ENCODE data around the gene TASP1.

Gene TASP1

GRCh38 chr20:13580707-13581106 lies 58.0 kb downstream of the TASP1 start:
- peaks cover 3% of the 10 kb centered on the region; the same call in 1 of the 2 replicates for H3K36me3 ChIP-seq (ENCODE audit: control insufficient read depth, insufficient read depth, low read length)
- H3K4me3 ChIP-seq (replicated peaks; ENCODE audit: low read depth, low read length), result no peak overlapping the region
- no peak for TF ChIP-seq CTCF (IDR thresholded peaks at IDR 0.05; ENCODE audit: insufficient read depth, low read length, poor library complexity, severe bottlenecking)
- DNase-seq (ENCODE audit: extremely low read depth, insufficient read length), result no peak
- H3K27me3 ChIP-seq (replicated peaks; ENCODE audit: control insufficient read depth, insufficient read depth, low read length), result no peaks in the 10 kb centered on the region

- TF ChIP-seq CTCF (IDR thresholded peaks at IDR 0.05; ENCODE audit: insufficient read depth, low read length, poor library complexity, severe bottlenecking), result no peak
- Histone ChIP-seq H3K27me3 (replicated peaks; ENCODE audit: control insufficient read depth, insufficient read depth, low read length) (no peaks in the 10 kb centered on the region), H3K36me3 (ENCODE audit: control insufficient read depth, insufficient read depth, low read length) (no peaks in the 10 kb centered on the region), H3K4me3 (replicated peaks; ENCODE audit: low read depth, low read length) (no peak overlapping the region)
- no peak for DNase-seq (ENCODE audit: extremely low read depth, insufficient read length)
Observed at GRCh38 chr20:13574071-13574470, 64.7 kb downstream of the TASP1 start.

- no peak for TF ChIP-seq CTCF (IDR thresholded peaks at IDR 0.05; ENCODE audit: insufficient read depth, low read length, poor library complexity, severe bottlenecking)
- Histone ChIP-seq H3K36me3 (ENCODE audit: control insufficient read depth, insufficient read depth, low read length) (no peaks in the 10 kb centered on the region), H3K27me3 (replicated peaks; ENCODE audit: control insufficient read depth, insufficient read depth, low read length) (no peaks in the 10 kb centered on the region), H3K4me3 (replicated peaks; ENCODE audit: low read depth, low read length) (no peak overlapping the region)
- DNase-seq (ENCODE audit: extremely low read depth, insufficient read length), result no peak
Observed at GRCh38 chr20:13571662-13572061, 67.1 kb downstream of the TASP1 start.

GRCh38 chr20:13567663-13568062 lies 71.1 kb downstream of the TASP1 start:
- no peak for DNase-seq (ENCODE audit: extremely low read depth, insufficient read length)
- no peak for TF ChIP-seq CTCF (IDR thresholded peaks at IDR 0.05; ENCODE audit: insufficient read depth, low read length, poor library complexity, severe bottlenecking)
- Histone ChIP-seq H3K27me3 (replicated peaks; ENCODE audit: control insufficient read depth, insufficient read depth, low read length) (no peaks in the 10 kb centered on the region), H3K36me3 (ENCODE audit: control insufficient read depth, insufficient read depth, low read length) (no peaks in the 10 kb centered on the region), H3K4me3 (replicated peaks; ENCODE audit: low read depth, low read length) (no peak overlapping the region)

GRCh38 chr20:13563854-13564253 lies 74.9 kb downstream of the TASP1 start:
- no peak for TF ChIP-seq CTCF (IDR thresholded peaks at IDR 0.05; ENCODE audit: insufficient read depth, low read length, poor library complexity, severe bottlenecking)
- H3K4me3 ChIP-seq (replicated peaks; ENCODE audit: low read depth, low read length), result no peak overlapping the region
- no peaks in the 10 kb centered on the region for H3K27me3 ChIP-seq (replicated peaks; ENCODE audit: control insufficient read depth, insufficient read depth, low read length)
- no peaks in the 10 kb centered on the region for H3K36me3 ChIP-seq (ENCODE audit: control insufficient read depth, insufficient read depth, low read length)
- DNase-seq (ENCODE audit: extremely low read depth, insufficient read length), result no peak

- no peak for TF ChIP-seq CTCF (IDR thresholded peaks at IDR 0.05; ENCODE audit: insufficient read depth, low read length, poor library complexity, severe bottlenecking)
- no peaks in the 10 kb centered on the region for H3K27me3 ChIP-seq (replicated peaks; ENCODE audit: control insufficient read depth, insufficient read depth, low read length)
- no peak overlapping the region for H3K4me3 ChIP-seq (replicated peaks; ENCODE audit: low read depth, low read length)
- no peak for DNase-seq (ENCODE audit: extremely low read depth, insufficient read length)
- no peaks in the 10 kb centered on the region for H3K36me3 ChIP-seq (ENCODE audit: control insufficient read depth, insufficient read depth, low read length)
Observed at GRCh38 chr20:13554706-13555105, 84.0 kb downstream of the TASP1 start.

Measured in GM06990 (cell line).